GM21723 (cell line): ENCODE data around the gene ACP6.
A peak's percentile ranks its signal among the peaks of the same experiment; 100 is the strongest.
"Not testable (repeated sequence)": the region's sequence is repeated elsewhere in the genome, so short reads cannot be mapped to it uniquely, and the experiment has no call there.

Experiments used
- ATAC-seq: cut with Tn5 transposase; IDR thresholded peaks from one replicate; pipeline ENCODE4 v1.9.1; 2021; ENCODE audit warnings: mild to moderate bottlenecking, moderate library complexity; ENCODE audit not compliant: unreplicated experiment

ACP6 gene

DNA sequence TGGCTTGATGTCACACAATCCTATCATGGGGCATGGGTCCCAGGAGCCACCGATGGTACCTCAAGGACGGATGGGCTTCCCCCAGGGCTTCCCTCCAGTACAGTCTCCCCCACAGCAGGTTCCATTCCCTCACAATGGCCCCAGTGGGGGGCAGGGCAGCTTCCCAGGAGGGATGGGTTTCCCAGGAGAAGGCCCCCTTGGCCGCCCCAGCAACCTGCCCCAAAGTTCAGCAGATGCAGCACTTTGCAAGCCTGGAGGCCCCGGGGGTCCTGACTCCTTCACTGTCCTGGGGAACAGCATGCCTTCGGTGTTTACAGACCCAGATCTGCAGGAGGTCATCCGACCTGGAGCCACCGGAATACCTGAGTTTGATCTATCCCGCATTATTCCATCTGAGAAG, 46.3 kb downstream of the ACP6 start:
- no peak for ATAC-seq

DNA sequence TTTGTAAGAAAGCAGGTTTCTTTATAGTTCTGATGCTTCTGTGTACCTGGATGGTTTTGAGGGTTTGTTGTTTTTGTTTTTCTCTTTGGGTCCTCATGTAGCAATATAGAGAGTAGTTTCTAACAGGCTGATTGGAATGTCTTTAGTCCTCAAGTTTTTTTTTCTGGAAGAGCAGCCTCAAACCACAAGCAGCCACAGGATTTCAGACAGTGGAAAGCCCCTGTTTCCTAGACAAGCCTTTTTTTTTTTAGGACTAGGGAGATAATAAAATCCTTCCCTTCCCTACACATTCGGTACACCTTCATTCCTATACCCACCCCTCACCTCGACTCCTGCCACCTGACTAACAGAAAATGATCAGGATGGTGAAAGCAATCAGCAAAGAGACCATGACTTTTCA, 47.6 kb downstream of the ACP6 start:
- no peak for ATAC-seq

DNA sequence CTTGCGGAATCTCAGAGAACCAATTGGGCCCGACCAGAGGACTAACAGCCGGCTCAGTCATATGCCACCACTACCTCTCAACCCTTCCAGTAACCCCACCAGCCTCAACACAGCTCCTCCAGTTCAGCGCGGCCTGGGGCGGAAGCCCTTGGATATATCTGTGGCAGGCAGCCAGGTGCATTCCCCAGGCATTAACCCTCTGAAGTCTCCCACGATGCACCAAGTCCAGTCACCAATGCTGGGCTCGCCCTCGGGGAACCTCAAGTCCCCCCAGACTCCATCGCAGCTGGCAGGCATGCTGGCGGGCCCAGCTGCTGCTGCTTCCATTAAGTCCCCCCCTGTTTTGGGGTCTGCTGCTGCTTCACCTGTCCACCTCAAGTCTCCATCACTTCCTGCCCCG, 49.8 kb downstream of the ACP6 start:
- ATAC-seq, result no peak

DNA sequence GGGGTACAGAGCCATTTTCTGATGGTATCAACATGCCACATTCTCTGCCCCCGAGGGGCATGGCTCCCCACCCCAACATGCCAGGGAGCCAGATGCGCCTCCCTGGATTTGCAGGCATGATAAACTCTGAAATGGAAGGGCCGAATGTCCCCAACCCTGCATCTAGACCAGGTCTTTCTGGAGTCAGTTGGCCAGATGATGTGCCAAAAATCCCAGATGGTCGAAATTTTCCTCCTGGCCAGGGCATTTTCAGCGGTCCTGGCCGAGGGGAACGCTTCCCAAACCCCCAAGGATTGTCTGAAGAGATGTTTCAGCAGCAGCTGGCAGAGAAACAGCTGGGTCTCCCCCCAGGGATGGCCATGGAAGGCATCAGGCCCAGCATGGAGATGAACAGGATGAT, 50.6 kb downstream of the ACP6 start:
- no peak for ATAC-seq

DNA sequence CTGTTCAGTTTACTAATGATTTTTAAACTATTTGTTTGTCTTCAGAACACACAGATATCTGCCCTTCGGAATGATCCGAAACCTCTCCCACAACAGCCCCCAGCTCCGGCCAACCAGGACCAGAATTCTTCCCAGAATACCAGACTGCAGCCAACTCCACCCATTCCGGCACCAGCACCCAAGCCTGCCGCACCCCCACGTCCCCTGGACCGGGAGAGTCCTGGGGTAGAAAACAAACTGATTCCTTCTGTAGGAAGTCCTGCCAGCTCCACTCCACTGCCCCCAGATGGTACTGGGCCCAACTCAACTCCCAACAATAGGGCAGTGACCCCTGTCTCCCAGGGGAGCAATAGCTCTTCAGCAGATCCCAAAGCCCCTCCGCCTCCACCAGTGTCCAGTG, 51.6 kb downstream of the ACP6 start:
- no peak for ATAC-seq

DNA sequence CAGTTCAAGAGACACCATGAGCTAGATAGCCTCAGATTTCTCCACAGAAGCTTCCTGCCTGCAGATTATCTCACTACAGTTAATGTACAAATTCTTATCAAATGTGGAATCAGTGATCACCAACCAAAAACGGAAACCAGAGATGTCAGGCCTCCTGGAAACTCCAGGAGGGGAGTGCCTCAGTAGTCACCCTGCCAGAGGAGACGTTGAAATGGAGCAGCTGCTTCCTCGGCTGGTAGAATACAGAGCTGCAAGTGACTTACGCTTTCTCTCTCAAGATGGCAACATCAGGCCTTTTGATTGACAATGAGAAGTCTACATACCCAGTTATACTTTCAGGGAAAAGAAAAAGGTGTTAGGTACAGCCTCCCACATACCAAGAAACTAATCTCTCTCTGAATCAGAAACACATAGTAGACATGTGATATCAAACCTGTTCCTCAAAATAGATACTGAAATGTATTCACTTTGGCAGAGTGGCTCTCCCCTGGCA, 52.2 kb downstream of the ACP6 start:
- ATAC-seq, result no peak

DNA sequence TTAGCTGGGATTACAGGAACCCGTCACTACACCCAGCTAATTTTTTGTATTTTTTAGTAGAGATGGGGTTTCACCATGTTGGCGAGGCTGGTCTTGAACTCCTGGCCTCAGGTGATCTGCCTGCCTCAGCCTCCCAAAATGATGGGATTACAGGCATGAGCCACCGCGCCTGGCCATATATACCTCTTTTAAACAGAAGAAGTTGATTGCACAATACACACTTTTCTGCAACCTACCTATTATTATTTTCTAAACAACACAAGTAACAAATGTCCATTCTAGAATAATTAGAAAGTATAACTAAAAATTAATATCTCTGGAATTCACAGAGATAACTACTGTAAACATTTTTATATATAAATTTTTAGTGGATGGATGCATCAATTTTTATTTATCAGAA, 55.4 kb downstream of the ACP6 start:
- ATAC-seq, result not testable (repeated sequence)

DNA sequence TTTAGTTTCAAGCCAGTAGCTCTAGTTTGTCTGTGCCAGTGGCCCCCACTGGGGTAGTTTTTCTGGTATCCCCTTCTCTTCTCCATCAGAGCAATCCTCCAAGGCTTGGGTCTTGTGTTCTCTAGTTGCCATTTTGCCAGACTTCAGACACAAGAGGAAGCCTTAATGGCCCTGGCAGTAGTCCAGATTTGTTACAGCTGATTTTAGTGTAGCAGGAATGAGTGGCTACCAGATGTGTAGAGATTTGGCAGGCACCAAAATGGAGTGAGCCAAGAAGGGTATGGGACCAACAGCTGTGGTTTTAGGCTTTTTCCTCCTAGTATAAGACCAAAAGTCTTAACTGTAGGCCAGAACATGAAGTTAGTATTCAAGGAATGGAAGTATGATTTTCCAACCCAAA, 56.8 kb downstream of the ACP6 start:
- ATAC-seq, result no peak

DNA sequence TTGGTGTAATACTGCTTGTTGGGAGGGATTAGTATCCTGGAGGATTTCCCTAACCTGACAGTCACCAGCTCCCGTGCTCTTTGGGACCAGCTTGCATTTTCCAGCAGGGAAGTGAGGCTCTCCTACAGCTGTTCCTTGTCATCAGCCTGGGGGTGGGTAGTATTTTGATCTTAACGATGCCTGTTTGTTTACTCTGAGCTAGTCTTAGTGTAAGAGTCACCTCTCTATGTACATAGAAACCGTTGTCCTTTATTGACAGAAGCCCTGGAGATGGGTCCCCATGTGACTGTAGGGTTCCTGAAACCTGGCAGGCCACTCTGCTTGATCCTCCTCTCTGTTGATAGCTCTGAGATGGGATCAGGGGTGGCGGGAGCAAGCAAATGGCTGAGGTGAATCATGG, 58.0 kb downstream of the ACP6 start:
- ATAC-seq, result no peak

DNA sequence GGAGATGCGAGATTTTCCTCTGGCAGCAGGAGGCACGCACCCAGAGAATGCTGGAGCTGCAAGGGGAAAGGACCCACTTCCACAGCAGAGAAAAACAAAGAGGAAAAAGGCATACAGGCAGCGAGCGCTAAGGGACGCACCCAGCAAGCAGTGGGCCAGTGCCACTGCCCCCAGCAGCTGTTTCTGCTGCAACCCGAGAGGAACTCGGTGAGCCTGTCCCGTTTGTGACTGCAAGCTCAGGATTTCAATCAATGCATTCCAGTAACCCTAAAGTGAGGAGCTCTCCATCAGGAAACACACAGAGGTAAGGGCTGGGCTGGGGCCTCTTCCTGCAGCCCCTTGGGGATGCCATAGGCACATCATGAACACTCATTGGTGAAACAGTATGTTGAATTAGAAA, 58.7 kb downstream of the ACP6 start:
- no peak for ATAC-seq

DNA sequence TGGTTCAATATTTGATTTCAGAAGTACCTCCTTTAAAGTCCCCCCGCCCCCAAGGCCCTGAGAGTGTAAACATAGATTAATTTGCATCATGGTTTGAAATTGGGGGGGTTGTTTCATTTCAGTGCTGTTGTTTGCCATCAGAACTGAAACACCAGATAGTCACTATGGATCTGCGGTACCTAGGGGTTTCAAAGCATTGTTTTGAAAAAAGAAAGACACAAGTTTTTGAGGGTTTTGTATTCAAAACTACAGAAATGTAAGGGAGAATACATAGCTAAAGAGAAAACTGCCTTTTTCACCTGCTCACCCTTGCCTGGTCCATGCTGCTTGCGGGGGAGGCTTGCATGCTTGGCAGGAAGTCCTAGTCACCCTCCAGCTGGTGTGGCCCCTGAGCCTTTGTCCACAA, 59.3 kb downstream of the ACP6 start:
- peak; percentile 86 for ATAC-seq

DNA sequence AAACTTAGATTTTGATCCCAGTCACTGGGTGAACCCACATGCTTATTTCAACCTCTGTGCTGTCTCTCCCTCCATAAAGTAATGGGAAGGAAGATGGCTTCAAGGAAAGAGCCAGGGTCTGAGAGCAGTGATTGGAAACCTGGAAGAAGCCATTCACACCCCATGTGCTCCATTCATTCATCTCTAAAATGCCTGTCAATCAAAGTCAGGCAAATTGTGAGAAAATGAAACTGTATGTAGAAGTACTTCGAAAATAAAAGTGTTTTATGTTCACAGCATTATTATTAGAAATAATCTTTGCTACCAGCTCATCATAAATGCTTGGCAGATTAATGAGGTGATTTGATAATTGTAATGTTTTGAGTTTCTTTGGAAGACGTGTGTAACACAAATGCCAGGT, 61.0 kb downstream of the ACP6 start:
- no peak for ATAC-seq

DNA sequence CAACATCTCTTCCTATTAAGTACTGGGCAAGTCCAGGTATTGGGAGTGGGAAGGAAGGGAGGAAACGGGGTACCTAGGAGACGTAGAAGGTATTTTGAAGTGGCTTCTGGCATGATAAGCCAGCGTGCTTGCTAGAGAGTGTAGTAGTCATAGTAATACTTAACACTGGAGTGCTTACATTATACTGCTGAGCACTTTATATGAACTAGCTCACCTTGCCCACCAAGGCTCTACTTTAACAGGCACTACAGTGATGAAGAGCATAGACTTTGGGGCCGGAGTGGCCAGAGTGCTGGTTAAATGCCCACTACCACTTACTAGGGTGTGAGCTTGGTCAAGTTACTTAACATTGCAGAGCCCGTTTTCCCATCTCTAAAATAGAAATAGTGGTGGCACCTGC, 61.7 kb downstream of the ACP6 start:
- no peak for ATAC-seq

DNA sequence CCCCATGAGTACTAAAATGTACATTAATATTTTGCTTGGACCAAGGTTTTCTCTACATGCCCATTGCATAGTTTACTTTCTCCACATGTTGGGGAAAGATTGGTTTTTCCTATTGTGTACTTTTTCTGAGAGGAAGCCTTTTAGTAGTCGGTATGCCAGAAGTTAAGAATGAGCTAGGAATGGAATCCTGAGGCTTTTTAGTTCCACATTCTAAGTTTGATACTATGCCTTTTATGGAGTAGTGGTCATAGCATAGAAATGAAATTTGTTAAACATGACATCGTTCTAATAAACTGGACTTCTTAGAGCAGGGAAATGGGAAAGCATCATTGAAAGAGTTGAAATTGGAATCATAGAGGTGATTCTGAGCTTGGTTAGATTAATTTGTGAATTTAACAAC, 64.7 kb downstream of the ACP6 start:
- ATAC-seq, result no peak

DNA sequence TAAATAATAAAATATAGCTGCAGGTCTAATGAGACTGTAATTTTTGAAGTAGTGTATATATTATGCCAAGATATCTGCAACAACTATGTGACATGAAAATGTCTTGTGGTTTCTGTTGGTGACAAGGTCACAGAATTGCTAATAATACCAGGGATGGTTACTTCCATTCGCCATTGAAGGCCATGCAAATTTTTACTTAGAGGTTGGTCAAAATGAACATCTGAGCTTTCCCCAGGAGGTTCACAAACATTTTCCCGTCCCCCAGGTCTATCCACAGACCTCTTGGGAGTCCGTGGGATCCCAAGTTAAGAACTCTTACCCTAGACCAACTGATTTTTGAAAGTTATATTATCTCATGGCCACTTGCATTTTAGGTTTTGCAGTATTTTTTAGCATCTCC, 66.3 kb downstream of the ACP6 start:
- no peak for ATAC-seq

DNA sequence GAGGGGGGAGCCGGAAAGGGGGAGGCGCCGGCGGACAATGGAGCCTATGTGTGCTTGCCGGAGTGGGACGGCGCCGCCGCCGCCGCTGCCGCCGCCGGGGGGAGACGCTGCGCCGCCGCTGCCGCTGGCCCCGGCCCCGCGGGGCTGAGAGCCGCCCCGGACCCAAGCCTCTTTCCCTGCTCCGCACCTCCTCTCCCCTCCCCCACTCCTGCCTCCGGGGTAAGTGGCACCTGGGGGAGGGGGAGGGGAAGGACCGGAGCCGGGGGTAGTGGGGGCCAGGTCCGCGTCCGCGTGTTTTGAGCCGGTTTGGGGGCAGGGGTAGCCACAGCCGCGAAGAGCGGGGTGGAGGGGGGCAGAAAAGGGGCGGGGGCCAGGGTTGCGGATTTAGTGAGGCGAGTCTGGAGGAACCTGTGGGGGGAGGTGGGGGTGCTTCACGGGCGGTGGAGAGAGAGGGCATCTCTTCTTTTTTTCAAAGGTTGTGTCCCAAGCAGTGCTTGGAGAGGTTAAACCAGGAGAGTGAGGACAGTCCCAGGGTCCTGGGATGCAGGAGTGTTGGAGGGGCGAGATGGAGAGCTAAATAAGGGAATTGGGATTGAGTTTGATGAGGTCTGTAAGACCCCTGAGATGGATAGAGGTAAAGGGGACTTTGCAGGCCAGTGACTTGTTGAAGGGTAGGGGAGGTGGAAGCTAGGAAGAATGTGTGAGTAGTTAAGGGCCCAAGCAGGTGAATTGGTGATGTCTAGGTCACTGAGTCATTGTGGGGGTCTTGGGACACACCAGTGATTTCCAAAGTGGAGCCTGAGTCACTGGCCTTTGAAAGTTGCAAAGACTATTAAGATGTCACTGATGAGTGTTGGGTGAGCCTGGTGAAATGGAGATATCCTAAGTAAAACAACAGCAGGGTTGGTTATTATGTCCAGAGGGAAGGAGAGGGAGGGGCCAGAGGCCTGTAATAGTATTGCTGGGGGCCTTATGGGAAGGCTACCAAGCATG, 69.9 kb downstream of the ACP6 start:
- ATAC-seq, result no peak

DNA sequence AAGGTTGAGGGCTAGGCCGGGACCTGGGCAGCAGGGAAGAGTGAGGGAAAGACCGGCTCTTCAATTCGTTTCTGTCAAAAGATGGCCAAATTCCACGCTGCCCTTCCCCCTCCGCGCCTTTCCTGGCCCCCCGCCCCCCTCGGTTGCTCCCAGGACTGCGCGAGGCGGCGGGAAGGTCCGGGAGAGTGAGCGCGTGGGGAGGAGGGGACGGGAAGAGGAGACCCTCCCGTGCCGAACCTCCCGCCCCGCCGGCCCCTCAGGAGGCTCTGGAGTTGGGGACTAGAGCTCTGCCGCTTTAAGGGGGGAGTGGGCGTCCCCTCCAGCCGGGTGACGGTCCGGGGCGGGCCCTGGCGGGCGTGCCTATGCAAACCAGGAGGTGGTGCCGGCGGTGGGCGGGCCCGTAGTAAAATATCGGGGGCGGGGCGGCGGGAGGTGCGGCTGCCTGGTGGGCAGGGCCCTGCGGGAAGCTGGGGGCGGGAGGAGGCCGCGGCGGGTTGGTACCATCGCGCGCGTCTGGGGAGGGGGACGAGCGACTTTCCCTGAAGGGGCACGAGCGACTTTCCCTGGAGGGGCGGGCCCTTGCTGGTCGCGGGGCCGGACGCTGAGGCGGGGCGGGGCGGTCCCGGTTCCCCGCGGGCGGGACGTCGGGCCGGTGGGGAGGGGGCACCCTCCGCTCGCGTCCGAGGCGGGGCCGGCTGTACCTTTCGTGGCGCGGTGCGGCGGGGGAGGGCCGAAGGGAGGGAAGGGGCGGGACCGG, 70.8 kb downstream of the ACP6 start:
- peak; percentile 78 for ATAC-seq

DNA sequence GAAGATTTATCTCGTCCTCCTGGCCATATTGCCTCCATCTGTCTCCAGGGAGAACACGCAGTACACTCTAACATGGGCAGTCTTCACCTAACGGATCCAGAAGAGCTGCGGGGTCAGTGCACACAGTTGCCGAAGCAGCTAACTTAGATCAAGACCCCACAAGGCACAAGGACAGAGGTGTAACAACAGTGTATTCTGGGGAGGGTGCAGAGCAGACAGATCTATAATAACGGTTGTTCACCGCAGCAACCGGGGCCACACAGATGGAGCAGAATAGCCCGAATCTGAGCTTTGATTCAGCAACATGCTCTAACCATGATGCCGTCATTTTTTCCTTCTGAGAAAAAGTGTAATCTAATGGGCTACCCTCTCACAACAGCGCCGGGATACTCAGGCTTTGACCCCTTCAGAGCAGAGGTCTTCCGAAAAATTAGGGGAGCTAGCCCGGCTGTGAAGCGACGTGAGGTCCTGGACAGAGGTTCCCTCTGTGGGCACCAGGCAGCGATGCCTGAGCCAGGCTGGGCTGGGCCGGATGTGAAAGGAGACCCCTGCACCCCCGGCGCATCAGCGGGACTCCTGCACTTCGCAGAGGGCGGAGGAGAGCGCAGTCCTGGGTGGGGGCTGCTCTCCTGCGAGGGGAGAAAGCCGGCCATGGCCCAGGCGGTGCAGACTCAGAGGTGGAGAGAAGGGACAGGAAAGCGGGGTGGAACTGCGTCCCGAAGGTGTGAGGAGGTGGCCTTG, 71.5 kb downstream of the ACP6 start:
- peak; percentile 25 for ATAC-seq

DNA sequence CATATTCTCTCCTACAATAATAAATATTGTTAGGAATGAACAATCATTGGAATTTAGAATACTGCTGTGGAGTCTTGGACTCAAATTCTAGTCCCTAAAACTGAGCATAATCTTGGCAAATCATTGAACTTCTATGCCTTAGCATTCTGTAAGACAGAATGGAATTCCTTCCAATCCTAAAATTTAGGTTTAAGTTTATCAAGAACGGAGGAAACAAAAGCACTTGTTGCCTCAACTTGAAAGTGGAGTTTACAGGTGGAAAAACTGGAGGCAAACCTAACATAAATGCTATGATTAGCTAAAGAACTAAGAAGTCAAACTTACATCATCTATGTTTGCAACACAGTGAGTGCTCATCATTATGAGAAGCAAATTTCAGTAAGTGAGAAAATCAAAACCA, 73.3 kb downstream of the ACP6 start:
- ATAC-seq, result no peak
